Measurements from ENCODE around the gene SLC26A2.

SLC26A2 gene

DNA sequence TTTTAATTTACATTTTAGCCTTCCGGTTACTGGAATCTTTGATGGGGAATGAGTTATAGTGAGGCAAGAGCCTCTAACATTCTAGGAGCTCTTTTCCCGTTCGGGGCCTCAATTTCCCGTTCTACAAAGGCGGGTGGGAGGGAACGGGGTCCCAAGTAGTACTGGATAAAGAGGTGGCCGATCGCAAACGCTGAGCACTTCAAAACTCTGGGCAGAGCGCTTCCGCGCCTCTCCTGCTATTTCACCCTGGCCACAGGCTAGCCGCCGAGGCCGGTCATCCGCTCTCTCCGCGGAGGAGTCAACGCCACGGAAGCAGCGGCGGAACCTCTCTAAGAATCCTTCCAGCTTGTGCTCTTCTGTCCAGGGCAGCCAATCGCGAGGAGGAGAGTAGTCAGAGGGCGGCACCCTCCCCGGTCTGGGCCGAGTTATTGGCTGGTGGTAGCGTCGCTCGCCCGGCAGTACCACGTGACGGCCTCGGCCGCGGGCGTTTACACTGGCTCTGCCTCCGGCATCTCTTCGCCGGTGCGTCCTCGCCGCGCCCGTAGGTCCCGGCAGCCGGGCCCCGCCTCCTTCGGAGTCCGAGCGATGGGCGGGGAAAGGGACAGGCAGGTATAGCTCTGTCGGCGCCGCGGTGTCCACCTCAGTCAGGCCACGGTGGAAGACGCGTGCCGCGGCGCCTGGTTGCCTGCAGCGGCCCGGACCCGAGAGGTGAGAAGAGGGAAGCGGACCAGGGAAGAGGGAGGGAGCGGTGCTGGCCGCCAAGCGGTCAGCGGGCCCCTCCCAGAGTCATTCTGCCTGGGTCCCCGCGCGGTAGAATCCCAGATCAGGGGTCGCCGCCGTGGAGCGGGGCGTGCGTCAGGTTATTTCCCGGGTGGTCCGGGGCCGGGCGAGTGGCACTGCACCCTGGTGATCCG, at the start of gene SLC26A2 (continued):
- TF ChIP-seq ZXDB (tag by site-specific recombination; IDR thresholded peaks at IDR 0.05), result 0 out of 2 replicates have a peak, but pooled peaks have one; percentile 53
- no peak for TF ChIP-seq ZNF302 (tag by site-specific recombination; IDR thresholded peaks at IDR 0.05; ENCODE audit: low read depth)
- no peak for TF ChIP-seq ZNF37A (tag by site-specific recombination; IDR thresholded peaks at IDR 0.05)
- no peak for TF ChIP-seq ZNF610 (tag by site-specific recombination; IDR thresholded peaks at IDR 0.05; ENCODE audit: borderline replicate concordance)
- TF ChIP-seq ZNF596 (tag by site-specific recombination; IDR thresholded peaks at IDR 0.05), result no peak
- TF ChIP-seq ZNF747 (tag by site-specific recombination; IDR thresholded peaks at IDR 0.05), result no peak
- TF ChIP-seq ZNF10 (tag by site-specific recombination; IDR thresholded peaks at IDR 0.05), result peak; percentile 50; the same call in 1 of the 2 replicates
- TF ChIP-seq ZNF776 (tag by site-specific recombination; IDR thresholded peaks at IDR 0.05; ENCODE audit: borderline replicate concordance), result no peak
- TF ChIP-seq ZNF16 (tag by site-specific recombination; IDR thresholded peaks at IDR 0.05; ENCODE audit: low read depth), result no peak
- TF ChIP-seq ZNF174 (tag by site-specific recombination; IDR thresholded peaks at IDR 0.05), result no peak
- TF ChIP-seq, protein P1, sequence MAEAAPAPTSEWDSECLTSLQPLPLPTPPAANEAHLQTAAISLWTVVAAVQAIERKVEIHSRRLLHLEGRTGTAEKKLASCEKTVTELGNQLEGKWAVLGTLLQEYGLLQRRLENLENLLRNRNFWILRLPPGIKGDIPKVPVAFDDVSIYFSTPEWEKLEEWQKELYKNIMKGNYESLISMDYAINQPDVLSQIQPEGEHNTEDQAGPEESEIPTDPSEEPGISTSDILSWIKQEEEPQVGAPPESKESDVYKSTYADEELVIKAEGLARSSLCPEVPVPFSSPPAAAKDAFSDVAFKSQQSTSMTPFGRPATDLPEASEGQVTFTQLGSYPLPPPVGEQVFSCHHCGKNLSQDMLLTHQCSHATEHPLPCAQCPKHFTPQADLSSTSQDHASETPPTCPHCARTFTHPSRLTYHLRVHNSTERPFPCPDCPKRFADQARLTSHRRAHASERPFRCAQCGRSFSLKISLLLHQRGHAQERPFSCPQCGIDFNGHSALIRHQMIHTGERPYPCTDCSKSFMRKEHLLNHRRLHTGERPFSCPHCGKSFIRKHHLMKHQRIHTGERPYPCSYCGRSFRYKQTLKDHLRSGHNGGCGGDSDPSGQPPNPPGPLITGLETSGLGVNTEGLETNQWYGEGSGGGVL (tag by site-specific recombination; IDR thresholded peaks at IDR 0.05), result no peak
- peak; percentile 74 for TF ChIP-seq ZBTB17 (tag by site-specific recombination; IDR thresholded peaks at IDR 0.05)
- TF ChIP-seq GLI2 (tag by site-specific recombination; IDR thresholded peaks at IDR 0.05; ENCODE audit: borderline replicate concordance, low read depth), result no peak
- no peak for TF ChIP-seq KLF7 (tag by site-specific recombination; IDR thresholded peaks at IDR 0.05; ENCODE audit: borderline replicate concordance)
- peak; percentile 74 for TF ChIP-seq ZNF341 (tag by site-specific recombination; IDR thresholded peaks at IDR 0.05; ENCODE audit: low read depth)
- no peak for TF ChIP-seq ZNF560 (tag by site-specific recombination; IDR thresholded peaks at IDR 0.05; ENCODE audit: borderline replicate concordance)
- TF ChIP-seq HOXD13 (CRISPR knock-in tag; IDR thresholded peaks at IDR 0.05; ENCODE audit: borderline replicate concordance), result no peak
- TF ChIP-seq, protein P2, sequence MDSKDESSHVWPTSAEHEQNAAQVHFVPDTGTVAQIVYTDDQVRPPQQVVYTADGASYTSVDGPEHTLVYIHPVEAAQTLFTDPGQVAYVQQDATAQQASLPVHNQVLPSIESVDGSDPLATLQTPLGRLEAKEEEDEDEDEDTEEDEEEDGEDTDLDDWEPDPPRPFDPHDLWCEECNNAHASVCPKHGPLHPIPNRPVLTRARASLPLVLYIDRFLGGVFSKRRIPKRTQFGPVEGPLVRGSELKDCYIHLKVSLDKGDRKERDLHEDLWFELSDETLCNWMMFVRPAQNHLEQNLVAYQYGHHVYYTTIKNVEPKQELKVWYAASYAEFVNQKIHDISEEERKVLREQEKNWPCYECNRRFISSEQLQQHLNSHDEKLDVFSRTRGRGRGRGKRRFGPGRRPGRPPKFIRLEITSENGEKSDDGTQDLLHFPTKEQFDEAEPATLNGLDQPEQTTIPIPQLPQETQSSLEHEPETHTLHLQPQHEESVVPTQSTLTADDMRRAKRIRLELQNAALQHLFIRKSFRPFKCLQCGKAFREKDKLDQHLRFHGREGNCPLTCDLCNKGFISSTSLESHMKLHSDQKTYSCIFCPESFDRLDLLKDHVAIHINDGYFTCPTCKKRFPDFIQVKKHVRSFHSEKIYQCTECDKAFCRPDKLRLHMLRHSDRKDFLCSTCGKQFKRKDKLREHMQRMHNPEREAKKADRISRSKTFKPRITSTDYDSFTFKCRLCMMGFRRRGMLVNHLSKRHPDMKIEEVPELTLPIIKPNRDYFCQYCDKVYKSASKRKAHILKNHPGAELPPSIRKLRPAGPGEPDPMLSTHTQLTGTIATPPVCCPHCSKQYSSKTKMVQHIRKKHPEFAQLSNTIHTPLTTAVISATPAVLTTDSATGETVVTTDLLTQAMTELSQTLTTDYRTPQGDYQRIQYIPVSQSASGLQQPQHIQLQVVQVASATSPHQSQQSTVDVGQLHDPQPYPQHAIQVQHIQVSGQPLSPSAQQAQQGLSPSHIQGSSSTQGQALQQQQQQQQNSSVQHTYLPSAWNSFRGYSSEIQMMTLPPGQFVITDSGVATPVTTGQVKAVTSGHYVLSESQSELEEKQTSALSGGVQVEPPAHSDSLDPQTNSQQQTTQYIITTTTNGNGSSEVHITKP (tag by site-specific recombination; IDR thresholded peaks at IDR 0.05), result peak; percentile 72
- peak; percentile 42; the same call in 1 of the 2 replicates for TF ChIP-seq ZNF600 (tag by site-specific recombination; IDR thresholded peaks at IDR 0.05)
- no peak for TF ChIP-seq ZNF138 (tag by site-specific recombination; IDR thresholded peaks at IDR 0.05; ENCODE audit: borderline replicate concordance)
- no peak for TF ChIP-seq ZFP41 (tag by site-specific recombination; IDR thresholded peaks at IDR 0.05; ENCODE audit: borderline replicate concordance)
- TF ChIP-seq ZNF23 (tag by site-specific recombination; IDR thresholded peaks at IDR 0.05; ENCODE audit: borderline replicate concordance), result no peak
- TF ChIP-seq ZNF837 (tag by site-specific recombination; IDR thresholded peaks at IDR 0.05), result no peak
- no peak for TF ChIP-seq ZNF785 (tag by site-specific recombination; IDR thresholded peaks at IDR 0.05)
- TF ChIP-seq, protein P3, sequence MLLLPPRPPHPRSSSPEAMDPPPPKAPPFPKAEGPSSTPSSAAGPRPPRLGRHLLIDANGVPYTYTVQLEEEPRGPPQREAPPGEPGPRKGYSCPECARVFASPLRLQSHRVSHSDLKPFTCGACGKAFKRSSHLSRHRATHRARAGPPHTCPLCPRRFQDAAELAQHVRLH (tag by site-specific recombination; IDR thresholded peaks at IDR 0.05), result no peak
- TF ChIP-seq, protein P4, sequence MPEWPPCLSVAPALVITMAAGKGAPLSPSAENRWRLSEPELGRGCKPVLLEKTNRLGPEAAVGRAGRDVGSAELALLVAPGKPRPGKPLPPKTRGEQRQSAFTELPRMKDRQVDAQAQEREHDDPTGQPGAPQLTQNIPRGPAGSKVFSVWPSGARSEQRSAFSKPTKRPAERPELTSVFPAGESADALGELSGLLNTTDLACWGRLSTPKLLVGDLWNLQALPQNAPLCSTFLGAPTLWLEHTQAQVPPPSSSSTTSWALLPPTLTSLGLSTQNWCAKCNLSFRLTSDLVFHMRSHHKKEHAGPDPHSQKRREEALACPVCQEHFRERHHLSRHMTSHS (tag by site-specific recombination; IDR thresholded peaks at IDR 0.05), result no peak
- peak; percentile 54; the same call in 1 of the 2 replicates for TF ChIP-seq ZNF843 (tag by site-specific recombination; IDR thresholded peaks at IDR 0.05)
- peak; percentile 42; the same call in 1 of the 2 replicates for TF ChIP-seq ZSCAN30 (tag by site-specific recombination; IDR thresholded peaks at IDR 0.05)
- TF ChIP-seq ZNF2 (tag by site-specific recombination; IDR thresholded peaks at IDR 0.05), result peak; percentile 31; the same call in 1 of the 2 replicates
- no peak for TF ChIP-seq ZNF221 (tag by site-specific recombination; IDR thresholded peaks at IDR 0.05; ENCODE audit: borderline replicate concordance)
- TF ChIP-seq PRDM1 (tag by site-specific recombination; IDR thresholded peaks at IDR 0.05), result no peak

Measured in HEK293 (cell line).